ENCODE measurements around the gene ZNF280B. TPM values are rescaled to one million over a fixed set of nuclear protein-coding genes. Genes with fewer than 3 reads are reported as not detected.
"Not testable (repeated sequence)": the region's sequence is repeated elsewhere in the genome, so short reads cannot be mapped to it uniquely, and the experiment has no call there.

Gene ZNF280B
- total and polyA plus RNA-seq, 3 experiments from 2014 or later, result 2.9 to 3.2 (median 3.0) TPM

DNA sequence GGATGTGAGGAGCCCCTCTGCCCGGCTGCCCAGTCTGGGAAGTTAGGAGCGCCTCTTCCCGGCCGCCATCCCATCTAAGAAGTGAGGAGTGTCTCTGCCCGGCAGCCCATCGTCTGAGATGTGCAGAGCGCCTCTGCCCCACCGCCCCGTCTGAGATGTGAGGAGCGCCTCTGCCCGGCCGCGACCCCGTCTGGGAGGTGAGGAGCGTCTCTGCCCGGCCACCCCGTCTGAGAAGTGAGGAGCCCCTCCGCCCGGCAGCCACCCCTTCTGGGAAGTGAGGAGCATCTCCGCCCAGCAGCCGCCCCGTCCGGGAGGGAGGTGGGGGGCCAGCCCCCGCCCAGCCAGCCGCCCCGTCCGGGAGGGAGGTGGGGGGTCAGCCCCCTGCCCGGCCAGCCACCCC lies 66.9 kb downstream of the ZNF280B start:
- H3K36me3 ChIP-seq (ENCODE audit: insufficient read depth, low read length); DNase-seq; CTCF ChIA-PET; H3K4me3 ChIP-seq (ENCODE audit: low read length); H3K9me3 Mint-ChIP-seq; H3K4me1 ChIP-seq (ENCODE audit: insufficient read depth, low read length); H3K9me3 ChIP-seq (ENCODE audit: low read length); H3K4me3 Mint-ChIP-seq; POLR2A ChIA-PET; H3K4me1 Mint-ChIP-seq; H3K27ac ChIP-seq (ENCODE audit: low read depth, low read length); H3K27me3 ChIP-seq (ENCODE audit: insufficient read depth, low read length, poor library complexity, severe bottlenecking); H3K27ac Mint-ChIP-seq; H3K36me3 Mint-ChIP-seq: not testable (repeated sequence)
- peaks cover 18 to 84% of the 10 kb centered on the region in 2 donors for H3K27me3 Mint-ChIP-seq

GRCh38 chr22:22440188-22440587 lies 68.4 kb downstream of the ZNF280B start:
- Mint-ChIP-seq H3K27me3 (peaks cover 15 to 78% of the 10 kb centered on the region in 2 donors), H3K9me3 (peaks cover 0 to 9% (median 3%) of the 10 kb centered on the region in 5 donors), H3K4me1 (no peaks in the 10 kb centered on the region), H3K36me3 (no peaks in the 10 kb centered on the region), H3K4me3 (no peak overlapping the region), H3K27ac (no peak overlapping the region)
- Histone ChIP-seq H3K27ac (ENCODE audit: low read depth, low read length) (no peak overlapping the region), H3K36me3 (ENCODE audit: insufficient read depth, low read length) (no peaks in the 10 kb centered on the region), H3K4me1 (ENCODE audit: insufficient read depth, low read length) (no peaks in the 10 kb centered on the region), H3K27me3 (ENCODE audit: insufficient read depth, low read length, poor library complexity, severe bottlenecking) (no peaks in the 10 kb centered on the region), H3K4me3 (ENCODE audit: low read length) (no peak overlapping the region), H3K9me3 (ENCODE audit: low read length) (no peaks in the 10 kb centered on the region)
- no peak for DNase-seq
- ChIA-PET CTCF (no interaction called here), POLR2A (no interaction called here)

Other genes with a start within 250 kb of the ZNF280B start
- gene ZNF280A, start 11.5 kb upstream of the ZNF280B start, total RNA-seq, result not detected
- gene ZNF280A, start 11.5 kb upstream of the ZNF280B start, polyA plus RNA-seq, result not detected
- not detected for gene PRAME, start 50.5 kb upstream of the ZNF280B start, total RNA-seq
- gene PRAME, start 50.5 kb upstream of the ZNF280B start, polyA plus RNA-seq, result not detected
- gene GGTLC2, start 135.9 kb upstream of the ZNF280B start, total RNA-seq, result not detected
- not detected for gene GGTLC2, start 135.9 kb upstream of the ZNF280B start, polyA plus RNA-seq

Measured in CD8-positive, alpha-beta memory T cell (primary cell).